Neuronal stem cell (in vitro differentiated cells): ENCODE measurements around the gene C10orf67. TPM values are rescaled to one million over a fixed set of nuclear protein-coding genes. Genes with fewer than 3 reads are reported as not detected.
"Not testable (repeated sequence)": the region's sequence is repeated elsewhere in the genome, so short reads cannot be mapped to it uniquely, and the experiment has no call there.

Experiments
- DNase-seq: peaks from one replicate; pipeline ENCODE4 v3.0.0-alpha.2; 2013; ENCODE audit warnings: low spot score
- H2AFZ ChIP-seq: one replicate; pipeline ENCODE4 v1.6.1; 2013; ENCODE audit warnings: mild to moderate bottlenecking, low read length, inconsistent platforms
- H2AK5ac ChIP-seq: 2 replicates; pipeline ENCODE4 v1.6.1; 2013; ENCODE audit warnings: low read depth, mild to moderate bottlenecking, inconsistent platforms, low read length, moderate library complexity, mixed read lengths
- H2BK120ac ChIP-seq: 2 replicates; pipeline ENCODE4 v1.6.1; 2013; ENCODE audit warnings: low read depth, mild to moderate bottlenecking, inconsistent platforms, low read length, moderate library complexity, mixed read lengths
- H2BK12ac ChIP-seq: one replicate; pipeline ENCODE4 v1.6.1; 2013; ENCODE audit warnings: low read length, inconsistent platforms
- H2BK15ac ChIP-seq: 2 replicates; pipeline ENCODE4 v1.6.1; 2013; ENCODE audit warnings: mild to moderate bottlenecking, low read length, inconsistent platforms, mixed read lengths
- H2BK5ac ChIP-seq: one replicate; pipeline ENCODE4 v1.6.1; 2013; ENCODE audit warnings: inconsistent platforms, mild to moderate bottlenecking, low read length, moderate library complexity
- H3K14ac ChIP-seq: one replicate; pipeline ENCODE4 v1.6.1; 2013; ENCODE audit warnings: low read length, inconsistent platforms
- H3K18ac ChIP-seq: 2 replicates; pipeline ENCODE4 v1.6.1; 2013; ENCODE audit warnings: low read length, inconsistent platforms
- H3K23ac ChIP-seq: 2 replicates; pipeline ENCODE4 v1.6.1; 2013; ENCODE audit warnings: low read depth, mild to moderate bottlenecking, mixed read lengths, low read length, inconsistent platforms; ENCODE audit not compliant: poor library complexity
- H3K27ac ChIP-seq: replicated peaks from 3 replicates; pipeline ENCODE4 v1.5.1; 2013; ENCODE audit warnings: low read length, inconsistent platforms
- H3K27me3 ChIP-seq, 3 experiments: 2 replicates each; pipeline ENCODE4 v1.6.1; 2013; ENCODE audit warnings: low read length in 3 of 3, mild to moderate bottlenecking in 2 of 3, inconsistent platforms in 1 of 3, low read depth in 1 of 3, mixed read lengths in 1 of 3, moderate library complexity in 1 of 3; ENCODE audit not compliant: control insufficient read depth in 3 of 3, insufficient read depth in 3 of 3
- H3K36me3 ChIP-seq, 2 donors: replicated peaks in 1 of 2; 2 replicates each; pipeline ENCODE4 v1.6.1; 2013; ENCODE audit warnings: low read length in 2 of 2; ENCODE audit not compliant: control insufficient read depth in 2 of 2, insufficient read depth in 2 of 2
- H3K4ac ChIP-seq: 2 replicates; pipeline ENCODE4 v1.6.1; 2013; ENCODE audit warnings: inconsistent platforms, mild to moderate bottlenecking, low read length, moderate library complexity
- H3K4me1 ChIP-seq, 2 donors: 1 replicate in 1 of 2; 2 replicates in 1 of 2; pipeline ENCODE4 v1.6.1; 2013; ENCODE audit warnings: low read length in 2 of 2, low read depth in 1 of 2; ENCODE audit not compliant: control insufficient read depth in 2 of 2, insufficient read depth in 1 of 2
- H3K4me2 ChIP-seq: one replicate; pipeline ENCODE4 v1.6.1; 2013; ENCODE audit warnings: mild to moderate bottlenecking, low read length, inconsistent platforms; ENCODE audit not compliant: insufficient read depth, poor library complexity, severe bottlenecking
- H3K4me3 ChIP-seq, 2 donors: 2 replicates each; pipeline ENCODE4 v1.5.1; 2013; ENCODE audit warnings: low read length in 2 of 2, mild to moderate bottlenecking in 2 of 2, inconsistent platforms in 1 of 2, moderate library complexity in 1 of 2
- H3K79me1 ChIP-seq: one replicate; pipeline ENCODE4 v1.6.1; 2013; ENCODE audit warnings: low read depth, mild to moderate bottlenecking, inconsistent platforms, low read length, moderate library complexity
- H3K9ac ChIP-seq: one replicate; pipeline ENCODE4 v1.6.1; 2013; ENCODE audit warnings: mild to moderate bottlenecking, low read depth, low read length, inconsistent platforms; ENCODE audit not compliant: poor library complexity
- H3K9me3 ChIP-seq, 2 donors: replicated peaks in 1 of 2; 2 replicates each; pipeline versions ENCODE3 to v1.6.1; 2013; ENCODE audit warnings: low read length in 2 of 2, mild to moderate bottlenecking in 2 of 2, inconsistent platforms in 1 of 2, low read depth in 1 of 2, mixed read lengths in 1 of 2, moderate library complexity in 1 of 2; ENCODE audit not compliant: control insufficient read depth in 2 of 2, insufficient read depth in 1 of 2
- H4K8ac ChIP-seq: one replicate; pipeline ENCODE4 v1.6.1; 2013; ENCODE audit warnings: low read depth, mild to moderate bottlenecking, inconsistent platforms, low read length, moderate library complexity
- H4K91ac ChIP-seq: one replicate; pipeline ENCODE4 v1.6.1; 2013; ENCODE audit warnings: low read length, low read depth, mild to moderate bottlenecking, inconsistent platforms; ENCODE audit not compliant: poor library complexity
- WGBS, 2 donors: extraction: QIAGEN DNeasy Blood & Tissue Kit; methylation state at CpG; one replicate each; pipeline ENCODE4 v1.1.7; 2013; ENCODE audit warnings: missing lambda C conversion rate in 2 of 2, mixed read lengths in 1 of 2; ENCODE audit not compliant: insufficient read length in 2 of 2, insufficient replicate concordance in 1 of 2; ENCODE audit errors: extremely low coverage in 2 of 2; 5-methylcytosine and 5-hydroxymethylcytosine counted together
- polyA plus RNA-seq, 2 experiments: library from polyadenylated mRNA; stranded (reverse); fragments of 200-250 nt; gene quantifications; one replicate each; pipeline ENCODE4 v1.2.3, GENCODE V29; 2013

The C10orf67 gene
- polyA plus RNA-seq (2013, experiment 1 of 2), result 0.24 TPM
- polyA plus RNA-seq (2013, experiment 2 of 2), result 0.14 TPM

DNA sequence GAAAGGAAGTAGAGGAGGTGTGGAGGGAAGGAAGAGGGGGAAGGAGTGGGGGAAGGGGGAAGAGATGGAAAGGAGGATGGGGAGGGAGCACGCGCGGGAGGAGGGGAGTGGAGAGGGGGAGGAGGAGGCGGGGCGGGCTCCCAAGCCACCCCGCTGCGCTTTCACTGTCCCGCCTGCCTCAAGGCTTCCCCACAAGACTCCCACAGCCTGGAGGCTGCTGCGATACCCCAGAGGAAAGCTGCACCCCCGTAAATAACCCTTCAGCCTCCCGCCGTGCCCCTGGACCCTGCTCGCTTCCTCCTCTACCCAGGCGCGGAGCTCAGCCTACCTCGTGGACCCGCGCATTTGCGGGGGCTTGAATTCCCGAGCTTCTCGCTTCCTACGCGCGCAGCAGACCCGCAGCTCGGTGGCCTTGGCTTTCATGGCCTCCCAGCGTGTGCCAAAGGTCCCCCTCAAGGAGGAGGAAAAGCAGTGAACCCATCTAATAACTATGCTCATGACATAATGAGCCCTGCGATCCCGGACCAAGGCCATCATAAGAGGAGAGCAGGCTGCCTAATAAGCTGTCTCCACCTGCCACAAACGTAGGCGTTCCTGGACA is at the start of gene C10orf67:
TSS of gene C10orf67 (minus strand) at position 557 of the 601 bp plus-strand sequence. CDS start at position 534, 23 bp downstream.
- Histone ChIP-seq H2BK12ac (no peak within 1 kb of the TSS), H3K9ac (peak within 1 kb of the TSS; percentile 77), H3K18ac (peak within 1 kb of the TSS; percentile 98), H3K23ac (peak within 1 kb of the TSS; percentile 65), H3K79me1 (no peaks in the 10 kb centered on the region), H2BK5ac (no peak within 1 kb of the TSS), H3K9me3 (no peaks in the 10 kb centered on the region), H3K36me3 (no peaks in the 10 kb centered on the region), H3K4me1 (peaks cover 7 to 17% of the 10 kb centered on the region in 2 donors), H2AK5ac (no peak within 1 kb of the TSS), H3K4me3 (peak within 1 kb of the TSS; percentile 56 to 91), H3K4ac (no peak within 1 kb of the TSS), H3K14ac (no peak within 1 kb of the TSS), H4K8ac (no peak within 1 kb of the TSS), H3K4me2 (peak within 1 kb of the TSS; percentile 89), H3K27me3 (no peaks in the 10 kb centered on the region), H2AFZ (peak within 1 kb of the TSS; percentile 96), H2BK120ac (peak within 1 kb of the TSS; percentile 54), H3K27ac (peak within 1 kb of the TSS; percentile 35), H2BK15ac (no peak within 1 kb of the TSS), H4K91ac (no peak within 1 kb of the TSS)
- no CpG with 5 or more reads among the region's 31 CpGs for WGBS, 2 donors
- DNase-seq, result peak; percentile 32

DNA sequence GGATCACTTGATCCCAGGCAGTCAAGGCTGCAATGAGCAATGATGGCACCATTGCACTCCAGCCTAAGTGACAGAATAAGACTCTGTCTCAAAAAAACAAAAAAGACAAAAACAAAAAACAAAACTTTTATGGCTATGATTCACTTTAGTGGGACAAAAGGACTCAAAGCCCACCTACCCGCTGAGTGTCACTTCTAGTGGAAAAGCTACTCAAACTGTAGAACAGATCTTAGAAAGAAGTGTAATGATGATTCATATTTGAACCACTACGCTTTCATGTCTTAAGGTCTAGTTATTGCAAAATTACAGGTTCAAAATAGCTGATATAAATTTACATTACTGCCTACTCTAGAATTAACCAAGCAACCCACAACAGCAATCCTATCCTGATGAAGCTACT is 47.2 kb upstream of the C10orf67 start:
- no peaks in the 10 kb centered on the region for H3K9me3 ChIP-seq
- H3K4me1 ChIP-seq, result no peaks in the 10 kb centered on the region
- no peak overlapping the region for H2BK12ac ChIP-seq
- H2AFZ ChIP-seq, result no peak overlapping the region
- H3K4me2 ChIP-seq, result no peak overlapping the region
- H4K8ac ChIP-seq, result no peak overlapping the region
- no peak for DNase-seq
- H3K14ac ChIP-seq, result no peak overlapping the region
- no peak overlapping the region for H3K18ac ChIP-seq
- no peak overlapping the region for H3K4me3 ChIP-seq
- no peak overlapping the region for H2BK15ac ChIP-seq
- no peaks in the 10 kb centered on the region for H3K27me3 ChIP-seq
- no peak overlapping the region for H3K4ac ChIP-seq
- H2AK5ac ChIP-seq, result no peak overlapping the region
- no peak overlapping the region for H3K9ac ChIP-seq
- no peaks in the 10 kb centered on the region for H3K36me3 ChIP-seq
- H2BK5ac ChIP-seq, result no peak overlapping the region
- no peak overlapping the region for H3K23ac ChIP-seq
- no peaks in the 10 kb centered on the region for H3K79me1 ChIP-seq
- no peak overlapping the region for H3K27ac ChIP-seq
- WGBS, 2 donors, result no CpG with 5 or more reads among the region's 2 CpGs
- H4K91ac ChIP-seq, result no peak overlapping the region
- H2BK120ac ChIP-seq, result no peak overlapping the region

DNA sequence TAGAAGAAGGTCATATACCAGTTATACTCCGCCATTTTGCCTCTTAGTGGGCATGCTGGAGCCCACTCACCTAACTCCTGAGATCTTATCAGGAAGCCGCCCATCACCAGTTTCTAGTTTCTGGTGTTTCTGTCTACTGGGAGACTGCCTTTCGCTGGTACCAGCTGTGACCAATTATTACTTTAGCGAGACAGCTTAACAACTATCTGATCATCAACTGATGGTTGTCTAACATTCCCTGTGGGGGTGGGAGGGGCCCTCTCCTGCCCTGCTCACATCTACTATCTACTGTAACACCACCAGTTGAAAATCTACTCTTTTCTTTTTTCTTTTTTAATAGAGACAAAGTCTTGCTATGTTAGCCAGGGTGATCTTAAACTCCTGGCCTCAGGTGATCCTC is 46.2 kb upstream of the C10orf67 start:
- Histone ChIP-seq H2BK5ac (no peak overlapping the region), H4K8ac (no peak overlapping the region), H2BK120ac (no peak overlapping the region)

DNA sequence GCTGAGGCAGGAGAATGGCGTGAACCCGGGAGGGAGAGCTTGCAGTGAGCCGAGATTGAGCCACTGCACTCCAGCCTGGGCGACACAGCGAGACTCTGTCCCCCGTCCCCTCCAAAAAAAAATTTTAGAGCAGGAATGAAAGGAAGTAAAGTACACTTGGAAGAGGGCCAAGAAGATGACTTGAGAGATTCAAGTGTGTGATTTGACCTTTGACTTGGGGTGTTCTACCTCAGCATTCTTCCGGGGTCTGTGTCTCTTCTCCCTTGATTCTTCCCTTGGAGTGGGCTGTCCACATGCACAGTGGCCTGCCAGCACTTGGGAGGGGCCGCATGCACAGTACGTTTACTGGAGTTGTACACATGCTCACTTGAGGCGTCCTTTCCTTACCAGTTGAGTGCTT is 45.8 kb upstream of the C10orf67 start:
- not testable (repeated sequence) for H3K9ac ChIP-seq, H4K91ac ChIP-seq

More for the DNA sequence above, 46.2 kb upstream of the C10orf67 start:
- Histone ChIP-seq H3K4me1 (no peaks in the 10 kb centered on the region), H3K4me2 (no peak overlapping the region), H3K14ac (no peak overlapping the region), H3K36me3 (no peaks in the 10 kb centered on the region), H3K4me3 (no peak overlapping the region), H3K4ac (no peak overlapping the region), H3K18ac (no peak overlapping the region), H2BK15ac (no peak overlapping the region), H2BK12ac (no peak overlapping the region), H2AFZ (no peak overlapping the region), H4K91ac (no peak overlapping the region), H2AK5ac (no peak overlapping the region), H3K79me1 (no peaks in the 10 kb centered on the region), H3K9me3 (no peaks in the 10 kb centered on the region), H3K27me3 (no peaks in the 10 kb centered on the region), H3K27ac (no peak overlapping the region), H3K9ac (no peak overlapping the region), H3K23ac (no peak overlapping the region)
- WGBS, 2 donors, result no CpG with 5 or more reads among the region's 4 CpGs
- DNase-seq, result no peak

More for the DNA sequence above, 45.8 kb upstream of the C10orf67 start:
- not testable (repeated sequence) for H2BK12ac ChIP-seq, H4K8ac ChIP-seq, H3K27me3 ChIP-seq, H3K27ac ChIP-seq, H3K9me3 ChIP-seq, H2BK120ac ChIP-seq, H3K18ac ChIP-seq, H2BK15ac ChIP-seq, H3K79me1 ChIP-seq, H2AK5ac ChIP-seq, H2AFZ ChIP-seq, H3K4me3 ChIP-seq, H3K4me1 ChIP-seq, H3K36me3 ChIP-seq, H3K23ac ChIP-seq, H2BK5ac ChIP-seq, H3K4me2 ChIP-seq, H3K4ac ChIP-seq, DNase-seq, H3K14ac ChIP-seq
- WGBS, 2 donors, result no CpG with 5 or more reads among the region's 10 CpGs
